ENCODE measurements around the gene VWA8.

Gene VWA8

GRCh38 chr13:41678249-41678648 lies 282.7 kb downstream of the VWA8 start:
- H3K4me1 ChIP-seq (ENCODE audit: control insufficient read depth, low read length): peaks cover 15% of the 10 kb centered on the region
- no peaks in the 10 kb centered on the region for H3K27me3 ChIP-seq (ENCODE audit: control insufficient read depth, low read length)
- H3K79me2 ChIP-seq (ENCODE audit: control insufficient read depth, low read length): no peaks in the 10 kb centered on the region
- no peaks in the 10 kb centered on the region for H4K20me1 ChIP-seq (ENCODE audit: control insufficient read depth, insufficient read depth, low read depth, low read length)
- no peaks in the 10 kb centered on the region for H3K9me3 ChIP-seq (ENCODE audit: control insufficient read depth, insufficient read depth, low read length)
- no peak overlapping the region for H3K27ac ChIP-seq (ENCODE audit: low read depth, low read length)
- H3K4me3 ChIP-seq (ENCODE audit: low read length): no peak overlapping the region
- TF ChIP-seq EZH2phosphoT487 (IDR thresholded peaks at IDR 0.05; ENCODE audit: borderline replicate concordance, low read length) (no peak), CTCF (IDR thresholded peaks at IDR 0.05; ENCODE audit: low read depth, low read length, poor library complexity, severe bottlenecking) (no peak)
- no peaks in the 10 kb centered on the region for H3K36me3 ChIP-seq (ENCODE audit: control insufficient read depth, low read length)
- H3K4me2 ChIP-seq (ENCODE audit: low read length): no peak overlapping the region
- no peaks in the 10 kb centered on the region for H3K9me2 ChIP-seq (replicated peaks; ENCODE audit: control insufficient read depth, low read length)
- H3F3A ChIP-seq (ENCODE audit: control insufficient read depth, insufficient read depth): no peaks in the 10 kb centered on the region

GRCh38 chr13:41675306-41675705 lies 285.6 kb downstream of the VWA8 start:
- H4K20me1 ChIP-seq (ENCODE audit: control insufficient read depth, insufficient read depth, low read depth, low read length): no peaks in the 10 kb centered on the region
- H3K9me3 ChIP-seq (ENCODE audit: control insufficient read depth, insufficient read depth, low read length): no peaks in the 10 kb centered on the region
- H3K4me1 ChIP-seq (ENCODE audit: control insufficient read depth, low read length): peaks cover 12% of the 10 kb centered on the region
- no peak overlapping the region for H3K4me2 ChIP-seq (ENCODE audit: low read length)
- H3K79me2 ChIP-seq (ENCODE audit: control insufficient read depth, low read length): no peaks in the 10 kb centered on the region
- H3K36me3 ChIP-seq (ENCODE audit: control insufficient read depth, low read length): no peaks in the 10 kb centered on the region
- no peak overlapping the region for H3K4me3 ChIP-seq (ENCODE audit: low read length)
- TF ChIP-seq CTCF (IDR thresholded peaks at IDR 0.05; ENCODE audit: low read depth, low read length, poor library complexity, severe bottlenecking) (no peak), EZH2phosphoT487 (IDR thresholded peaks at IDR 0.05; ENCODE audit: borderline replicate concordance, low read length) (no peak)
- H3K9me2 ChIP-seq (replicated peaks; ENCODE audit: control insufficient read depth, low read length): no peaks in the 10 kb centered on the region
- no peaks in the 10 kb centered on the region for H3K27me3 ChIP-seq (ENCODE audit: control insufficient read depth, low read length)
- no peaks in the 10 kb centered on the region for H3F3A ChIP-seq (ENCODE audit: control insufficient read depth, insufficient read depth)
- no peak overlapping the region for H3K27ac ChIP-seq (ENCODE audit: low read depth, low read length)

GRCh38 chr13:41674246-41674645 lies 286.7 kb downstream of the VWA8 start:
- no peak overlapping the region for H3K27ac ChIP-seq (ENCODE audit: low read depth, low read length)
- H3K9me2 ChIP-seq (replicated peaks; ENCODE audit: control insufficient read depth, low read length): no peaks in the 10 kb centered on the region
- no peak overlapping the region for H3K4me3 ChIP-seq (ENCODE audit: low read length)
- TF ChIP-seq CTCF (IDR thresholded peaks at IDR 0.05; ENCODE audit: low read depth, low read length, poor library complexity, severe bottlenecking) (no peak), EZH2phosphoT487 (IDR thresholded peaks at IDR 0.05; ENCODE audit: borderline replicate concordance, low read length) (no peak)
- peaks cover 12% of the 10 kb centered on the region for H3K4me1 ChIP-seq (ENCODE audit: control insufficient read depth, low read length)
- no peaks in the 10 kb centered on the region for H3K79me2 ChIP-seq (ENCODE audit: control insufficient read depth, low read length)
- no peaks in the 10 kb centered on the region for H4K20me1 ChIP-seq (ENCODE audit: control insufficient read depth, insufficient read depth, low read depth, low read length)
- no peaks in the 10 kb centered on the region for H3K36me3 ChIP-seq (ENCODE audit: control insufficient read depth, low read length)
- H3F3A ChIP-seq (ENCODE audit: control insufficient read depth, insufficient read depth): 0 out of 2 replicates have a peak, but pooled peaks cover 3% of the 10 kb centered on the region
- H3K4me2 ChIP-seq (ENCODE audit: low read length): no peak overlapping the region
- no peaks in the 10 kb centered on the region for H3K27me3 ChIP-seq (ENCODE audit: control insufficient read depth, low read length)
- H3K9me3 ChIP-seq (ENCODE audit: control insufficient read depth, insufficient read depth, low read length): no peaks in the 10 kb centered on the region
